Endothelial cell of umbilical vein (primary cell): Measurements from ENCODE around the gene CNTNAP2. TPM values are rescaled to one million over a fixed set of nuclear protein-coding genes. Genes with fewer than 3 reads are reported as not detected.

ENCODE experiments used
- BruUV-seq: library from RNA; stranded (reverse); fragments of 400-500 nt; replicated peaks from 2 replicates; lab custom pipeline; 2021; lab: Mats Ljungman, UMichigan
- CTCF ChIA-PET: fragments of 300-600, 350-600 bp; sonication (Branson Sonifier 250); formaldehyde crosslinking; loops from one replicate; lab custom pipeline; 2021; ENCODE audit warnings: antibody characterized with exemption, inconsistent platforms; lab: Charles Lee
- POLR2A ChIA-PET: fragments of 300-600, 350-600 bp; sonication (Branson Sonifier 250); formaldehyde crosslinking; loops from one replicate; lab custom pipeline; 2021; ENCODE audit warnings: antibody characterized with exemption, inconsistent platforms; lab: Charles Lee
- DNase-seq: peaks from one replicate; pipeline ENCODE4 v3.0.0-alpha.2; 2011; ENCODE audit warnings: low read depth, low spot score
- FAIRE-seq: peaks from 2 replicates; lab custom pipeline; 2011; peaks lifted over from hg19 to GRCh38; lab: Jason Lieb, UNC
- H2AFZ ChIP-seq: 2 replicates; pipeline ENCODE4 v1.6.0; 2012; ENCODE audit warnings: low read depth, low read length, control low read depth, inconsistent platforms
- H3K27ac ChIP-seq: 2 replicates; pipeline ENCODE4 v1.5.1; 2011; ENCODE audit warnings: low read depth, mild to moderate bottlenecking, control low read depth, low read length, moderate library complexity; ENCODE audit not compliant: insufficient read depth
- H3K27me3 ChIP-seq, 2 experiments: 2 replicates each; pipeline versions ENCODE4 v1.6.0 to v1.6.1; 2011; ENCODE audit warnings: low read length in 2 of 2, mixed read lengths in 1 of 2; ENCODE audit not compliant: control insufficient read depth in 2 of 2, insufficient read depth in 2 of 2
- H3K36me3 ChIP-seq, 2 experiments: 2 replicates in 1 of 2; 3 replicates in 1 of 2; pipeline ENCODE4 v1.5.1; 2011; ENCODE audit warnings: low read length in 2 of 2, mild to moderate bottlenecking in 1 of 2, moderate library complexity in 1 of 2; ENCODE audit not compliant: control insufficient read depth in 2 of 2, insufficient read depth in 2 of 2; ENCODE audit errors: extremely low read depth in 1 of 2
- H3K4me1 ChIP-seq: 3 replicates; pipeline ENCODE4 v1.5.1; 2011; ENCODE audit warnings: mild to moderate bottlenecking, low read length; ENCODE audit not compliant: control insufficient read depth, insufficient read depth; ENCODE audit errors: extremely low read depth
- H3K4me2 ChIP-seq: 2 replicates; pipeline ENCODE4 v1.6.1; 2011; ENCODE audit warnings: low read length, control low read depth, mixed read lengths; ENCODE audit not compliant: insufficient read depth
- H3K4me3 ChIP-seq, 3 experiments: fragments of 200-600 bp in 1 of 3; sonication (generic), shearing (Covaris generic) in 1 of 3; replicated peaks in 1 of 3; 2 replicates each; pipeline ENCODE4 v1.5.1; 2011 to 2016; ENCODE audit warnings: control low read depth in 3 of 3, low read length in 3 of 3, mild to moderate bottlenecking in 2 of 3, inconsistent platforms in 1 of 3, low read depth in 1 of 3, moderate library complexity in 1 of 3; ENCODE audit not compliant: insufficient read depth in 1 of 3
- H3K79me2 ChIP-seq: 2 replicates; pipeline ENCODE4 v1.6.0; 2012; ENCODE audit warnings: low read length, inconsistent platforms; ENCODE audit not compliant: control insufficient read depth, insufficient read depth
- H3K9ac ChIP-seq: replicated peaks from 2 replicates; pipeline ENCODE3; 2011; ENCODE audit warnings: low read length, control low read depth; ENCODE audit not compliant: insufficient read depth; ENCODE audit errors: extremely low read depth
- H3K9me1 ChIP-seq: replicated peaks from 3 replicates; pipeline ENCODE4 v1.6.0; 2011; ENCODE audit warnings: mild to moderate bottlenecking, low read length; ENCODE audit not compliant: control insufficient read depth, insufficient read depth; ENCODE audit errors: extremely low read depth
- H3K9me3 ChIP-seq: replicated peaks from 2 replicates; pipeline ENCODE4 v1.5.1; 2012; ENCODE audit warnings: low read length, inconsistent platforms; ENCODE audit not compliant: control insufficient read depth, insufficient read depth
- H4K20me1 ChIP-seq: replicated peaks from 2 replicates; pipeline ENCODE3; 2011; ENCODE audit warnings: mild to moderate bottlenecking, low read length; ENCODE audit not compliant: control insufficient read depth, insufficient read depth; ENCODE audit errors: extremely low read depth
- CTCF ChIP-seq, 2 donors: IDR thresholded peaks; 1 replicate in 1 of 2; 2 replicates in 1 of 2; pipeline ENCODE4 v1.5.1; 2011; ENCODE audit warnings: low read length in 2 of 2, mild to moderate bottlenecking in 2 of 2, moderate library complexity in 2 of 2, control low read depth in 1 of 2, inconsistent platforms in 1 of 2, low read depth in 1 of 2; ENCODE audit not compliant: insufficient read depth in 1 of 2; ENCODE audit errors: extremely low read depth in 1 of 2
- EZH2 ChIP-seq: IDR thresholded peaks from 2 replicates; pipeline ENCODE4 v1.6.1; 2012; ENCODE audit warnings: borderline replicate concordance, low read depth, mild to moderate bottlenecking, moderate library complexity, low read length, inconsistent platforms; ENCODE audit not compliant: severe bottlenecking
- FOS ChIP-seq: IDR thresholded peaks from 2 replicates; pipeline ENCODE4 v1.6.1; 2011; ENCODE audit warnings: mild to moderate bottlenecking, low read length, moderate library complexity, borderline replicate concordance; ENCODE audit not compliant: insufficient read depth
- GATA2 ChIP-seq: IDR thresholded peaks from 2 replicates; pipeline ENCODE4 v1.7.0; 2011; ENCODE audit warnings: low read depth, mild to moderate bottlenecking, moderate library complexity, mixed read lengths, low read length; ENCODE audit not compliant: insufficient read length, insufficient read depth
- JUN ChIP-seq: IDR thresholded peaks from 2 replicates; pipeline ENCODE4 v1.6.1; 2011; ENCODE audit warnings: borderline replicate concordance, low read depth; ENCODE audit not compliant: insufficient read length, insufficient read depth
- MAX ChIP-seq: IDR thresholded peaks from 2 replicates; pipeline ENCODE4 v1.6.1; 2011; ENCODE audit not compliant: insufficient read depth, insufficient read length
- MYC ChIP-seq: IDR thresholded peaks from one replicate; pipeline ENCODE4 v1.6.1; 2011; ENCODE audit warnings: mild to moderate bottlenecking, low read depth, low read length
- POLR2A ChIP-seq: IDR thresholded peaks from 2 replicates; pipeline ENCODE4 v1.6.1; 2012; ENCODE audit warnings: low read depth, mild to moderate bottlenecking, control low read depth, low read length
- POLR2AphosphoS5 ChIP-seq: IDR thresholded peaks from 2 replicates; pipeline ENCODE4 v1.6.1; 2012; ENCODE audit warnings: low read depth, mild to moderate bottlenecking, control low read depth, low read length, moderate library complexity; ENCODE audit not compliant: insufficient read depth
- dilution Hi-C: fragments of 300-500 bp; cut with MboI; formaldehyde crosslinking; loops from one replicate; pipeline ENCODE4 v1.15.0; 2019; ENCODE audit warnings: low sequenced_read_pairs; ENCODE audit not compliant: extremely low pct_ligation_motif_present
- intact Hi-C: fragments of 100-400 bp; cut with micrococcal nuclease; formaldehyde crosslinking; loops from one replicate; pipeline ENCODE4 v1.10.0; 2022
- polyA plus RNA-seq, 4 experiments: library from polyadenylated mRNA; depleted of rRNA in 3 of 4; stranded (reverse) in 3 of 4; unstranded in 1 of 4; fragments of >200 nt; gene quantifications; 2 replicates each; pipeline versions ENCODE4 v1.2.1 to v1.2.3, GENCODE V29; 2011 to 2012; ENCODE audit warnings: missing spikeins in 1 of 4
- total RNA-seq: library from RNA; stranded (reverse); gene quantifications from 2 replicates; pipeline ENCODE4 v1.2.3, GENCODE V29; 2021

CNTNAP2 gene
- total and polyA plus RNA-seq, 2 donors (not counting 3 experiments of a cell fraction or from before 2014, with no cell fraction given), result not detected

GRCh38 chr7:148304083-148304335, 2187.4 kb downstream of the CNTNAP2 start:
- no peak for TF ChIP-seq MAX
- TF ChIP-seq FOS, result no peak
- no peak for TF ChIP-seq POLR2AphosphoS5
- TF ChIP-seq GATA2, result no peak
- TF ChIP-seq CTCF (IDR thresholded peaks at IDR 0.05; ENCODE audit: extremely low read depth in 1 of 2, insufficient read depth in 1 of 2, low read depth in 1 of 2, low read length in 2 of 2), result no peak
- no peak for TF ChIP-seq MYC
- no peak for TF ChIP-seq EZH2
- TF ChIP-seq JUN, result no peak
- TF ChIP-seq POLR2A, result no peak
- no peaks in the 10 kb centered on the region for H3K9me1 ChIP-seq
- no peaks in the 10 kb centered on the region for H3K4me1 ChIP-seq
- H3K79me2 ChIP-seq, result no peaks in the 10 kb centered on the region
- intact Hi-C loops (no loop called here), dilution Hi-C loops (no loop called here)
- POLR2A ChIA-PET, result no interaction called here
- no TSS peak for BruUV-seq
- H3K27ac ChIP-seq, result no peak overlapping the region
- no peaks in the 10 kb centered on the region for H4K20me1 ChIP-seq
- CTCF ChIA-PET, result interaction anchor here (0.7 to 1.0 kb wide), 2 partner anchors 14 to 494 kb away, joined by 3 read pairs; no protein-coding TSS in a partner anchor
- no peak overlapping the region for H3K4me2 ChIP-seq
- DNase-seq (no peak), FAIRE-seq (no peak)
- H3K9me3 ChIP-seq, result no peaks in the 10 kb centered on the region
- H3K9ac ChIP-seq, result no peak overlapping the region
- no peak overlapping the region for H2AFZ ChIP-seq
- H3K27me3 ChIP-seq, result no peaks in the 10 kb centered on the region
- H3K36me3 ChIP-seq, result no peaks in the 10 kb centered on the region
- no peak overlapping the region for H3K4me3 ChIP-seq
